Panc1 (cell line): ENCODE results near the gene INF2. TPM values are rescaled to one million over a fixed set of nuclear protein-coding genes. Genes with fewer than 3 reads are reported as not detected.
A peak's percentile ranks its signal among the peaks of the same experiment; 100 is the strongest.

ENCODE experiments used
- ATAC-seq: fragments of 200-7000 bp; cut with Tn5 transposase; 2 replicates; pipeline ENCODE4 v1.9.1; 2020; ENCODE audit warnings: mild to moderate bottlenecking, moderate library complexity
- BruUV-seq: library from RNA; stranded (reverse); fragments of 400-500 nt; replicated peaks from 2 replicates; lab custom pipeline; 2021; lab: Mats Ljungman, UMichigan
- CTCF ChIA-PET: fragments of 300-600 bp; sonication (Branson Sonifier 250); formaldehyde crosslinking; loops from one replicate; lab custom pipeline; 2022; ENCODE audit warnings: antibody characterized with exemption; lab: Charles Lee
- POLR2A ChIA-PET: fragments of 300-600 bp; sonication (Branson Sonifier 250); formaldehyde crosslinking; loops from one replicate; lab custom pipeline; 2022; ENCODE audit warnings: antibody characterized with exemption; lab: Charles Lee
- DNase-seq: peaks from one replicate; pipeline ENCODE4 v3.0.0-alpha.2; 2010; ENCODE audit warnings: low read depth, low spot score
- H3K27ac ChIP-seq: 2 replicates; pipeline ENCODE4 v1.5.1; 2011; ENCODE audit warnings: mild to moderate bottlenecking, low read length, inconsistent platforms
- H3K27me3 ChIP-seq: fragments of 200-500 bp; sonication (Bioruptor generic); 2 replicates; pipeline ENCODE4 v1.6.0; 2014; ENCODE audit warnings: low read length, inconsistent platforms; ENCODE audit not compliant: control insufficient read depth, insufficient read depth
- H3K36me3 ChIP-seq: fragments of 200-500 bp; sonication (Bioruptor generic); 2 replicates; pipeline ENCODE4 v1.5.1; 2014; ENCODE audit warnings: inconsistent platforms, mild to moderate bottlenecking, low read length, moderate library complexity; ENCODE audit not compliant: control insufficient read depth, insufficient read depth
- H3K4me1 ChIP-seq: 2 replicates; pipeline ENCODE4 v1.5.1; 2011; ENCODE audit warnings: inconsistent platforms, mild to moderate bottlenecking, low read length, moderate library complexity; ENCODE audit not compliant: control insufficient read depth, insufficient read depth
- H3K4me3 ChIP-seq, 2 experiments: 2 replicates each; pipeline ENCODE4 v1.5.1; 2011 to 2012; ENCODE audit warnings: low read depth in 2 of 2, low read length in 2 of 2, mild to moderate bottlenecking in 2 of 2, inconsistent platforms in 1 of 2, moderate library complexity in 1 of 2
- H3K9me3 ChIP-seq: fragments of 200-500 bp; sonication (Bioruptor generic); 2 replicates; pipeline ENCODE4 v1.5.1; 2014; ENCODE audit warnings: low read depth, mild to moderate bottlenecking, inconsistent platforms, low read length, moderate library complexity; ENCODE audit not compliant: control insufficient read depth, insufficient read depth
- CTCF ChIP-seq: fragments of 450-650 bp; IDR thresholded peaks from 2 replicates; pipeline ENCODE4 v1.5.1; 2017; ENCODE audit warnings: mild to moderate bottlenecking
- POLR2AphosphoS5 ChIP-seq: IDR thresholded peaks from 2 replicates; pipeline ENCODE4 v1.6.1; 2012; ENCODE audit warnings: mild to moderate bottlenecking, low read depth, low read length, moderate library complexity
- REST ChIP-seq, 2 experiments: IDR thresholded peaks; 2 replicates each; pipeline ENCODE4 v1.6.1; 2011 to 2012; ENCODE audit warnings: low read depth in 2 of 2, control low read depth in 1 of 2, low read length in 1 of 2, mild to moderate bottlenecking in 1 of 2, moderate library complexity in 1 of 2; ENCODE audit not compliant: insufficient read depth in 1 of 2
- TCF7L2 ChIP-seq: IDR thresholded peaks from 2 replicates; pipeline ENCODE4 v1.6.1; 2011; ENCODE audit warnings: mild to moderate bottlenecking, low read depth, low read length, inconsistent platforms
- in situ Hi-C: cut with HindIII; loops from 2 replicates; pipeline ENCODE4 v1.10.0; 2016; ENCODE audit warnings: low sequenced_read_pairs, low pct_unique_long_range_greater_than_20kb
- intact Hi-C: fragments of 100-400 bp; cut with micrococcal nuclease; formaldehyde crosslinking; loops from one replicate; pipeline ENCODE4 v1.10.0; 2022; ENCODE audit not compliant: unreplicated experiment
- total RNA-seq: library from RNA; stranded (reverse); gene quantifications from one replicate; pipeline ENCODE4 v1.2.1, GENCODE V29; 2021; ENCODE audit not compliant: unreplicated experiment

Gene INF2
- total RNA-seq, 1 experiment from 2014 or later, result 195 TPM

- ATAC-seq (peak; percentile 54), DNase-seq (no peak)
- H3K36me3 ChIP-seq, result no peaks in the 10 kb centered on the region
- no peak overlapping the region for H3K4me3 ChIP-seq
- peaks cover 40% of the 10 kb centered on the region for H3K4me1 ChIP-seq
- ChIA-PET CTCF (no interaction called here), POLR2A (no interaction called here)
- no TSS peak for BruUV-seq
- in situ Hi-C loops (no loop called here), intact Hi-C loops (loop anchor here (5.0 kb wide), 1 partner anchor 56 kb away; no protein-coding TSS in a partner anchor)
- H3K27ac ChIP-seq, result peak overlapping the region; percentile 72
- H3K27me3 ChIP-seq, result no peaks in the 10 kb centered on the region
- no peaks in the 10 kb centered on the region for H3K9me3 ChIP-seq
- peak; percentile 92 for TF ChIP-seq CTCF
- no peak for TF ChIP-seq REST (IDR thresholded peaks at IDR 0.05; ENCODE audit: insufficient read depth in 1 of 2, low read depth in 2 of 2, low read length in 1 of 2)
These were observed 19.3 kb downstream of the INF2 start for GRCh38 chr14:104708606-104709268.

- Histone ChIP-seq H3K27ac (peak overlapping the region; percentile 72), H3K4me1 (peaks cover 40% of the 10 kb centered on the region), H3K9me3 (no peaks in the 10 kb centered on the region), H3K36me3 (no peaks in the 10 kb centered on the region), H3K4me3 (no peak overlapping the region), H3K27me3 (no peaks in the 10 kb centered on the region)
- ChIA-PET CTCF (no interaction called here), POLR2A (no interaction called here)
- DNase-seq (no peak), ATAC-seq (no peak)
- BruUV-seq, result no TSS peak
- intact Hi-C loops (loop anchor here (5.0 kb wide), 1 partner anchor 57 kb away; no protein-coding TSS in a partner anchor), in situ Hi-C loops (no loop called here)
- TF ChIP-seq TCF7L2 (no peak), POLR2AphosphoS5 (0 out of 2 replicates have a peak, but pooled peaks have one; percentile 4)
These were observed 20.1 kb downstream of the INF2 start for GRCh38 chr14:104709387-104710039.

GRCh38 chr14:104710071-104710735 lies 20.8 kb downstream of the INF2 start:
- DNase-seq, result no peak
- intact Hi-C loops (no loop called here), in situ Hi-C loops (no loop called here)
- TF ChIP-seq POLR2AphosphoS5, result peak; percentile 33; the same call in 1 of the 2 replicates
- TF ChIP-seq CTCF, result no peak
- CTCF ChIA-PET, result no interaction called here
- Histone ChIP-seq H3K4me3 (no peak overlapping the region), H3K27me3 (no peaks in the 10 kb centered on the region), H3K4me1 (peaks cover 40% of the 10 kb centered on the region), H3K27ac (no peak overlapping the region; the same call in 1 of the 2 replicates), H3K36me3 (no peaks in the 10 kb centered on the region), H3K9me3 (no peaks in the 10 kb centered on the region)
- no TSS peak for BruUV-seq
- no peak for ATAC-seq
- POLR2A ChIA-PET, result no interaction called here
